Measurements from ENCODE around the gene SLC24A5. TPM values are rescaled to one million over a fixed set of nuclear protein-coding genes. Genes with fewer than 3 reads are reported as not detected.

The SLC24A5 gene
- total and polyA plus RNA-seq, 2 donors (not counting 1 experiment from before 2014, with no cell fraction given), result not detected

DNA sequence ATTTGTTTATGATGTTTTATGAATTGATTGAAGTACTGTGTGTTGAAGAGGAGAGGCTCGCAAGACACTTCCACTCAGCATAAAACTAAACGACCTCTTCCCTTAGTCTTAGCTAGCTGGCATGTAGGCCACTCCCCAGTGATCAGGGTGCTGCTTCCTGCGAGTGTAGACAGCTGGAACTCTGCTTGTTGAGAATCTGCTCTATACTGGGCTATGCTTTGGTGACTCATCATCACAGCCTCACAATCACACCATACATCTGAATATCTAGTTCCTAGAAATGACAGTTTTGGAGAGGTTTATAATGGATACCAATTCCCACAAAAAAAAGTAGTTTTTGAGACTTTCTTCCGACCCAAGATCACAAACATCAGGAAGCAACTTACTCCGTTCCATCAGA is 1.5 kb upstream of the SLC24A5 start:
- H3K27me3 Mint-ChIP-seq, result peaks cover 10% of the 10 kb centered on the region
- ChIA-PET CTCF (no interaction called here), POLR2A (no interaction called here)
- no peaks in the 10 kb centered on the region for H3K27me3 ChIP-seq (replicated peaks in 1 of 4; ENCODE audit: control extremely low read depth in 1 of 4, control insufficient read depth in 3 of 4, insufficient read depth in 4 of 4, low read length in 3 of 4)
- no peaks in the 10 kb centered on the region for H3K4me1 ChIP-seq (ENCODE audit: control insufficient read depth in 2 of 2, insufficient read depth in 2 of 2, low read length in 2 of 2)
- no peaks in the 10 kb centered on the region for H4K20me1 ChIP-seq (ENCODE audit: control insufficient read depth, insufficient read depth, low read length, poor library complexity, severe bottlenecking)
- H3K4me1 Mint-ChIP-seq, result no peaks in the 10 kb centered on the region
- no peak overlapping the region for H3K9ac ChIP-seq (ENCODE audit: low read length)
- H2AFZ ChIP-seq (ENCODE audit: insufficient read depth, low read depth, low read length, poor library complexity, severe bottlenecking), result no peak overlapping the region
- 60% methylated on average over 1 of the region's 5 CpGs for WGBS (ENCODE audit: insufficient coverage)
- H3K4me3 Mint-ChIP-seq, result no peak overlapping the region
- intact Hi-C loops (cut with micrococcal nuclease), result no loop called here
- no peak for DNase-seq
- H3K27ac ChIP-seq (ENCODE audit: low read length in 2 of 2), result no peak overlapping the region
- no peak overlapping the region for H3K27ac Mint-ChIP-seq
- no peaks in the 10 kb centered on the region for H3K79me2 ChIP-seq (ENCODE audit: control insufficient read depth, insufficient read depth, low read length)
- H3K4me2 ChIP-seq (replicated peaks; ENCODE audit: low read depth, low read length, poor library complexity, severe bottlenecking), result no peak overlapping the region
- no peak overlapping the region for H3K4me3 ChIP-seq (ENCODE audit: control extremely low read depth in 1 of 5, extremely low read depth in 1 of 5, insufficient read depth in 1 of 5, low read depth in 2 of 5, low read length in 4 of 5)
- no peaks in the 10 kb centered on the region for H3K9me3 ChIP-seq (ENCODE audit: control extremely low read depth in 1 of 3, control insufficient read depth in 2 of 3, insufficient read depth in 1 of 3, low read length in 2 of 3)
- no peak for ATAC-seq (ENCODE audit: low read depth)
- no peaks in the 10 kb centered on the region for H3K36me3 ChIP-seq (replicated peaks in 1 of 2; ENCODE audit: control extremely low read depth in 1 of 2, control insufficient read depth in 1 of 2, extremely low read depth in 1 of 2, insufficient read depth in 2 of 2, low read length in 1 of 2)
- no peak for TF ChIP-seq EZH2 (IDR thresholded peaks at IDR 0.05; ENCODE audit: borderline replicate concordance, insufficient read depth, low read depth, low read length, poor library complexity, severe bottlenecking)
- TF ChIP-seq, protein P1, sequence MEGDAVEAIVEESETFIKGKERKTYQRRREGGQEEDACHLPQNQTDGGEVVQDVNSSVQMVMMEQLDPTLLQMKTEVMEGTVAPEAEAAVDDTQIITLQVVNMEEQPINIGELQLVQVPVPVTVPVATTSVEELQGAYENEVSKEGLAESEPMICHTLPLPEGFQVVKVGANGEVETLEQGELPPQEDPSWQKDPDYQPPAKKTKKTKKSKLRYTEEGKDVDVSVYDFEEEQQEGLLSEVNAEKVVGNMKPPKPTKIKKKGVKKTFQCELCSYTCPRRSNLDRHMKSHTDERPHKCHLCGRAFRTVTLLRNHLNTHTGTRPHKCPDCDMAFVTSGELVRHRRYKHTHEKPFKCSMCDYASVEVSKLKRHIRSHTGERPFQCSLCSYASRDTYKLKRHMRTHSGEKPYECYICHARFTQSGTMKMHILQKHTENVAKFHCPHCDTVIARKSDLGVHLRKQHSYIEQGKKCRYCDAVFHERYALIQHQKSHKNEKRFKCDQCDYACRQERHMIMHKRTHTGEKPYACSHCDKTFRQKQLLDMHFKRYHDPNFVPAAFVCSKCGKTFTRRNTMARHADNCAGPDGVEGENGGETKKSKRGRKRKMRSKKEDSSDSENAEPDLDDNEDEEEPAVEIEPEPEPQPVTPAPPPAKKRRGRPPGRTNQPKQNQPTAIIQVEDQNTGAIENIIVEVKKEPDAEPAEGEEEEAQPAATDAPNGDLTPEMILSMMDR (IDR thresholded peaks at IDR 0.05), result no peak
- no peaks in the 10 kb centered on the region for H3K9me3 Mint-ChIP-seq (ENCODE audit: insufficient read depth)

DNA sequence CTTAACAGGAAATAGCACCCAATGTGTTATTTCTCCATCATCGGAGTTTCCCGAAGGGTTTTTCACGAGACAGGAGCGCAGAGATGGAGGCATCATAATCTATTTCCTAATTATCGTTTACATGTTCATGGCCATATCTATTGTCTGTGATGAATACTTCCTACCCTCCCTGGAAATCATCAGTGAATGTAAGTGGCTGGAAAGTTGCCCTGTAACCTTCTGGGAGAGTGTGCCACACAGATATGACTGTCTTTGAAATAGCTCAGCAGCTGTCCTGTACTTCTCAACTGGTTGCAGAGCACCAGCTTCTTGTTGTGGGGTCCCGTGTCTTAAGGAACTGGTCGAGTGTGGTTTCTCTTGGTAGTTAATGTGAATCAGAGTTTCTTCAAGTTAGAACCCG is 1.1 kb downstream of the SLC24A5 start:
- CTCF ChIA-PET, result no interaction called here
- no peak for ATAC-seq (ENCODE audit: low read depth)
- TF ChIP-seq EZH2 (IDR thresholded peaks at IDR 0.05; ENCODE audit: borderline replicate concordance, insufficient read depth, low read depth, low read length, poor library complexity, severe bottlenecking), result no peak
- TF ChIP-seq, protein P1 (IDR thresholded peaks at IDR 0.05), result no peak
- Histone ChIP-seq H3K4me3 (ENCODE audit: control extremely low read depth in 1 of 5, extremely low read depth in 1 of 5, insufficient read depth in 1 of 5, low read depth in 2 of 5, low read length in 4 of 5) (no peak overlapping the region), H2AFZ (ENCODE audit: insufficient read depth, low read depth, low read length, poor library complexity, severe bottlenecking) (no peak overlapping the region), H4K20me1 (ENCODE audit: control insufficient read depth, insufficient read depth, low read length, poor library complexity, severe bottlenecking) (no peaks in the 10 kb centered on the region), H3K4me2 (replicated peaks; ENCODE audit: low read depth, low read length, poor library complexity, severe bottlenecking) (no peak overlapping the region), H3K4me1 (ENCODE audit: control insufficient read depth in 2 of 2, insufficient read depth in 2 of 2, low read length in 2 of 2) (no peaks in the 10 kb centered on the region), H3K27ac (ENCODE audit: low read length in 2 of 2) (no peak overlapping the region), H3K9me3 (ENCODE audit: control extremely low read depth in 1 of 3, control insufficient read depth in 2 of 3, insufficient read depth in 1 of 3, low read length in 2 of 3) (no peaks in the 10 kb centered on the region), H3K36me3 (replicated peaks in 1 of 2; ENCODE audit: control extremely low read depth in 1 of 2, control insufficient read depth in 1 of 2, extremely low read depth in 1 of 2, insufficient read depth in 2 of 2, low read length in 1 of 2) (no peaks in the 10 kb centered on the region), H3K27me3 (replicated peaks in 1 of 4; ENCODE audit: control extremely low read depth in 1 of 4, control insufficient read depth in 3 of 4, insufficient read depth in 4 of 4, low read length in 3 of 4) (no peaks in the 10 kb centered on the region), H3K9ac (ENCODE audit: low read length) (no peak overlapping the region), H3K79me2 (ENCODE audit: control insufficient read depth, insufficient read depth, low read length) (no peaks in the 10 kb centered on the region)
- intact Hi-C loops (cut with micrococcal nuclease), result no loop called here
- 100% methylated on average over 2 of the region's 8 CpGs for WGBS (ENCODE audit: insufficient coverage)
- POLR2A ChIA-PET, result no interaction called here
- Mint-ChIP-seq H3K4me1 (no peaks in the 10 kb centered on the region), H3K4me3 (no peak overlapping the region), H3K9me3 (ENCODE audit: insufficient read depth) (no peaks in the 10 kb centered on the region), H3K27ac (no peak overlapping the region), H3K27me3 (peaks cover 7% of the 10 kb centered on the region)
- DNase-seq, result no peak

Measured in B cell (primary cell).